ENCODE data around the gene UNC80.

The UNC80 gene

GRCh38 chr2:210020138-210020537 is 248.5 kb downstream of the UNC80 start:
- no peak for DNase-seq (ENCODE audit: low spot score)

DNA sequence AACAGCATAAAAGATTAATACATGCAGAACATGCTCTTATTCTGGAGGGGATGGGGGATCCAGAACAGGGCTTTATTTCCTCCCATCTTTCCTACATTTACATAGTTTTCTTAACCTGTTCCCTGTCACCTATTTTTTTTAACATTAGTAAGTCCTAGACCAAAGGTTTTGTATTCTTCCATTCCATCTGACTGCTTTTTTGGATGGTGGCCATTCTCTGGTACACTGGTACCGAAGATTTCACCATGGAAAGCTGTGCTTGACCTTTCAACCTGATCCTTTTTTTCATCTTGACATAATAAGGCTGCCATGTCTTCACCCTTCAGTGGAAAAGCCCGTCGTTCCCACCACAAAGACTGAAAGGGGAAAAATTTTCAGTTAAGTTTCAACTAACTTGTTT is 251.2 kb downstream of the UNC80 start:
- no peak for DNase-seq (ENCODE audit: low spot score)

DNA sequence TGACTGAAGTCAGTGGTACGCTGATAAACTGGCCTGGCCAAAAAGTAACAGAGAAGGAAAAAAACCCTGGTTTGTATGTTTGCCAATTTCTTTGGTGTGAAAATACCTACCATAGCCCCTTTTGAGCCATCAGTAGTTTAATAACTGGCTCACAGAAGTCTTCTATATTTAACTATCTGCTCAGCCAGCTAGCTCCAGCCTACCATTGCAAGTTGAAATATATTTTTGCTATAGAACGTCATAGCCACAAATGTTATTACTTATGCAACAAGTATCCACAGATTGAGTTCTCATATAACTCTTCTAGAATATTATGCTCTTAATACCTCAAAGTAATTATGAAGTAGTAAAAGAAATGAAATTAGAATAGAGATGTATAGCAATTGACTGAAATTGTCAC is 256.0 kb downstream of the UNC80 start:
- no peak for DNase-seq (ENCODE audit: low spot score)

DNA sequence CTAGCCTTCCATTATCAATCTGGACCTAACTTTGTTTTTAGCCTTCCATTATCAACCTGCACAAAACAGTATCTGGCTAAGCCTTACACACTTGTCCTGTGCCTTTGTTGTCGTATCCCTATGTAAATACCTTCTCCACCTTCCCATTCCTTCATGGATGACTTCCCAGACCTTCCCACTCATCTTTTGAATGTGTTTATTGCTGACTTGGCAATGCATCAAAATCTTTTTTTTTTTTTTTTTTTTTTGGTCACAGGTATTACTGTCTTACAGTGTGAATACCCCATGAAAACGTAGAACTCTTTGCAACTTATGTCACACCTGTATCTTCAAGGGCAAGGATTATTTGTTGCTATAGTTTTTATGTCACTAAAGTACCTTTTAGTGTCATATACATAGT is 256.5 kb downstream of the UNC80 start:
- no peak for DNase-seq (ENCODE audit: low spot score)

DNA sequence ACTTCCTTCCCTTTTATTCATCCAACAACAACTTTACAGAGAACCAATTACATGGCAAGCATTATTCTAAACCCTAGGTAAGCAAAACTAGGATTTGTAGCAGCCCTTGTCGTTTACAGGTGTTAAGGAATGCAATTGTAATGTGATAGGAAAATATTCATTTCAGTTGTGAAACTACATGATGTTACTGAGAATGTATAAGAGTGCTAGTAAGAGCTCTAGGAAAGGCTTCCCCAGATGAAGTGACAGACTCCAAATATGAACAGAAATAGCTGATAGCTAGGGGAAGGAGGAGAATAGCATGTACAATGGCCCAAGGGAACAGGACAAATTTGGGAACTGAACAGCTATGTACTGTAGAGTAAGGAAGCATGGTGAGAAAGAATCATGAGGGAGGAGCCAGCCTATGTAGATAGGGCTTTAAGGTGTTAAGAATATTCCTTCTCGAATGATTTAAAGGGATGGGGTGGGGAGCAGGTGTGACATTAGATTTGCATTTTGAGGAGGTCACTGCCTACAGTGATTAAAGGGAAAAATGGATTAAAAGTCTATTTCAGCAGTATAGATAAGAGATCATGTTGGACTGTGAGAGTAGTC is 262.6 kb downstream of the UNC80 start:
- no peak for DNase-seq (ENCODE audit: low spot score)

DNA sequence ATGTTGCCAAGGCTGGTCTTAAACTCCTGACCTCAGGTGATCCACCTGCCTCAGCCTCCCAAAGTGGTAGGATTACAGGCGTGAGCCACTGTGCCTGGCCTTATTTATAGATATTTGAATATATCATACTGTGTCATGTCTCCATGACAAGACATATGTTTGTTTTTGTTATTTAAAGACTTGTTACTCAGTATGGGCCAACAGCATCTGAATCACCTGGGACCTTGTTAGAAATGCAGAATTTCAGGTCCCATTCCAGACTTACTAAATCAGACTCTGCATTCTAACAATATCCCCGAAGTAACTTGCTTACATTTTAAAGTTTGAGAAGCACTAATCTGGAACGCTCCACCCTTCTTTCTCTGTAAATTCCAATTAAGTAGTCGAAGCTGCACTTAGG is 264.0 kb downstream of the UNC80 start:
- no peak for DNase-seq (ENCODE audit: low spot score)

DNA sequence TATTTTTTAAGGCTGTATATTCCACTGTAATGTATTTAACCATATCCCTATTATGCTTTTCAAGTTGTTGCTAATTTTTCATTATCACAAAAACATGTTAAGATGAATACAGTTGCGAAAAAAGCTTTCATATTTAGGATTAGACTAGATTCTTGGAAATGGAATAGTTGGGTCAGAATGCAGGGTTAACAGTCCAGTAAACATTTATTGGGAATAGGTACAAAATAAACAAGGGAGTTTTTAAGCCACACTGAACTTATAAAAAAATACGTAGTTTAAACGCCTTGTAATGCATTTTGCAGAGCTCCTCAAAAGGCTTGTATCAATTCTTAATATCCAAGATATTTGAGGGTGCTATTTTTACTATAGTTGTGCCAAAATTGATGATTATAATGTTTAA is 266.4 kb downstream of the UNC80 start:
- DNase-seq (ENCODE audit: low spot score): no peak

GRCh38 chr2:210046851-210047500 is 275.3 kb downstream of the UNC80 start:
- DNase-seq (ENCODE audit: low spot score): no peak
